GM19372 (cell line): Measurements from ENCODE around the gene TAS2R60.

Experiments used
- ATAC-seq: cut with Tn5 transposase; IDR thresholded peaks from one replicate; pipeline ENCODE4 v1.9.1; 2021; ENCODE audit warnings: mild to moderate bottlenecking, low read depth, moderate library complexity; ENCODE audit not compliant: unreplicated experiment

Gene TAS2R60

GRCh38 chr7:143436325-143436946 lies 6.8 kb upstream of the TAS2R60 start:
- ATAC-seq, result peak; percentile 47

GRCh38 chr7:143437578-143437977 lies 5.7 kb upstream of the TAS2R60 start:
- ATAC-seq, result no peak

- no peak for ATAC-seq
Measured at GRCh38 chr7:143439866-143440265, 3.4 kb upstream of the TAS2R60 start.

- ATAC-seq, result no peak
Measured at GRCh38 chr7:143444063-143444782, 970 bp downstream of the TAS2R60 start.

- no peak for ATAC-seq
Measured at GRCh38 chr7:143444785-143445184, 1.5 kb downstream of the TAS2R60 start.

- ATAC-seq, result no peak
Measured at GRCh38 chr7:143447466-143447865, 4.2 kb downstream of the TAS2R60 start.

- ATAC-seq, result no peak
Measured at GRCh38 chr7:143448429-143448828, 5.2 kb downstream of the TAS2R60 start.

- ATAC-seq, result no peak
Measured at GRCh38 chr7:143449793-143450192, 6.5 kb downstream of the TAS2R60 start.

- no peak for ATAC-seq
Measured at GRCh38 chr7:143451122-143451521, 7.9 kb downstream of the TAS2R60 start.

- no peak for ATAC-seq
Measured at GRCh38 chr7:143451746-143452145, 8.5 kb downstream of the TAS2R60 start.

GRCh38 chr7:143452495-143452894 lies 9.2 kb downstream of the TAS2R60 start:
- no peak for ATAC-seq

- no peak for ATAC-seq
Measured at GRCh38 chr7:143454091-143454680, 10.9 kb downstream of the TAS2R60 start.

GRCh38 chr7:143455491-143455890 lies 12.2 kb downstream of the TAS2R60 start:
- no peak for ATAC-seq

GRCh38 chr7:143455942-143456341 lies 12.7 kb downstream of the TAS2R60 start:
- no peak for ATAC-seq

GRCh38 chr7:143456992-143457793 lies 13.9 kb downstream of the TAS2R60 start:
- ATAC-seq, result no peak

GRCh38 chr7:143458263-143458662 lies 15.0 kb downstream of the TAS2R60 start:
- ATAC-seq, result no peak

GRCh38 chr7:143458681-143459080 lies 15.4 kb downstream of the TAS2R60 start:
- ATAC-seq, result no peak

GRCh38 chr7:143459359-143459758 lies 16.1 kb downstream of the TAS2R60 start:
- no peak for ATAC-seq

- ATAC-seq, result no peak
Measured at GRCh38 chr7:143460271-143460979, 17.2 kb downstream of the TAS2R60 start.

GRCh38 chr7:143462045-143462444 lies 18.8 kb downstream of the TAS2R60 start:
- ATAC-seq, result no peak
